Skin epidermis (tissue), 12 donors: Measurements from ENCODE around the gene C11orf16.
"Not testable (repeated sequence)": the region's sequence is repeated elsewhere in the genome, so short reads cannot be mapped to it uniquely, and the experiment has no call there.

Experiments used
- H3K27ac ChIP-seq, 21 experiments: fragments of 200-600 bp; sonication (generic) in 11 of 21; one replicate each; pipeline ENCODE4 v1.5.0; 2020; ENCODE audit warnings: mild to moderate bottlenecking in 3 of 21, inconsistent platforms in 2 of 21, moderate library complexity in 2 of 21
- H3K4me3 ChIP-seq, 7 experiments: fragments of 200-600 bp; sonication (generic) in 2 of 7; one replicate each; pipeline ENCODE4 v1.5.0; 2020; ENCODE audit warnings: inconsistent platforms in 2 of 7, mild to moderate bottlenecking in 2 of 7, moderate library complexity in 1 of 7

C11orf16 gene

DNA sequence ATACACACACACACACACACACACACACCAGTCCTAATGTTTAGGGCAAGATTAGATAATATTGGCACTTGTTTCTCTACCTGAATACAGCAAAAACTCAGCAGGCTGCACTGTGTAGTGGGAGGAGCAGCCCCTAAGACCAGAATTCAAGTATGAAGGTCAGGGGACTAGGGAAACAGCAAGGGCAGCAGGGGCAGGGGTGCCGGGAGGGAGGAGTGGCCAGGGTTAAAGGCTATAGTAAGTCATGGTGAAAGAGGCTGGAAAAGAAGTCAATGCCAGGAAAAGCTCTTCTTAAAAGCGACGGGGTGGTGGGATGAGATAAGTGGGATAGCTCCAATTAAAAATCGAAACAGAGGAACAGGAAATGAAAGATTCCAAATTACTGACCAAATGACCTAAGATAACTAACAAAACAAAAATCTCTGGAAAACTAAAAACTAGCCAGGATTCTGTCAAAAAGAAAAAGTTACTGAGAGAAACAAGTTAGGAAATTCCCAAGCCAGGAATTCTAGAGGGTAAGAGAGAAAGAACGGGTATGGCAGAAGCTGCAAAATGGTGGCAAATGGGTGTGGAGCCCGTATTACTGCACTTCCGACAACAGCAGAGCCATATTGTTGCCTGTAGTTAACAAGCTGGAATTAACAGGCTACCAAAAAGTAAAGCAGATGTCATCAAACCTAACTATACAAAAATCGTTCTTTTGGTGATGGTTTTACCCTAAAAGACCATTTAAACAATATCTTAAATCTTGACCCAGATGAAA is 8.8 kb upstream of the C11orf16 start:
- Histone ChIP-seq H3K4me3 (no peak overlapping the region), H3K27ac (no peak overlapping the region)

DNA sequence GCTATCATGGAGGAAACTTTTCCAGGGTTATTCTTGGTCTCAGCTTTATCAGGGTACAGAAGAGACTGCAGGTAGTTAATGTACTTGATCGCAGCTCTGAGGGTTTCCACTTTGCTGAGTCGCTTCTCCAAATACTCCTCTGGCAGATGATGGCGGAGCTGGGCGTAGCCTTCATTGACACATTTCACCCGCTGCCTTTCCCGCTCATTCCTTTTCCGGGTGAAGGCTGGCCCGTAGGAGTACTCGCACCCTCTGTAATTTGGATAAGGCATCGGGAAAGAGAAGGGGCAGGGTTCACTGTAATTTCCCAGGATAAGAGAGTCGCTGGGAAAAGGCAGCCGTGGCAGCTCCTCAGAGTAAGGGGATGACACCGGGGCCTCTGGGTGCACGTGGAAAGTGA is 4.9 kb upstream of the C11orf16 start:
- no peak overlapping the region for H3K4me3 ChIP-seq

GRCh38 chr11:8937159-8937558 is 4.4 kb upstream of the C11orf16 start:
- no peak overlapping the region for H3K4me3 ChIP-seq
- no peak overlapping the region for H3K27ac ChIP-seq

More for the DNA sequence above, 4.9 kb upstream of the C11orf16 start:
- no peak overlapping the region for H3K27ac ChIP-seq

GRCh38 chr11:8935789-8936188 is 3.0 kb upstream of the C11orf16 start:
- H3K4me3 ChIP-seq, H3K27ac ChIP-seq: not testable (repeated sequence)

GRCh38 chr11:8934742-8935488 is 2.2 kb upstream of the C11orf16 start:
- H3K4me3 ChIP-seq: no peak overlapping the region
- no peak overlapping the region for H3K27ac ChIP-seq

GRCh38 chr11:8933931-8934330 is 1.2 kb upstream of the C11orf16 start:
- Histone ChIP-seq H3K27ac (no peak overlapping the region), H3K4me3 (no peak overlapping the region)

- no peak overlapping the region for H3K27ac ChIP-seq
- H3K4me3 ChIP-seq: no peak overlapping the region
These were observed 2.1 kb downstream of the C11orf16 start for GRCh38 chr11:8930456-8931175.

DNA sequence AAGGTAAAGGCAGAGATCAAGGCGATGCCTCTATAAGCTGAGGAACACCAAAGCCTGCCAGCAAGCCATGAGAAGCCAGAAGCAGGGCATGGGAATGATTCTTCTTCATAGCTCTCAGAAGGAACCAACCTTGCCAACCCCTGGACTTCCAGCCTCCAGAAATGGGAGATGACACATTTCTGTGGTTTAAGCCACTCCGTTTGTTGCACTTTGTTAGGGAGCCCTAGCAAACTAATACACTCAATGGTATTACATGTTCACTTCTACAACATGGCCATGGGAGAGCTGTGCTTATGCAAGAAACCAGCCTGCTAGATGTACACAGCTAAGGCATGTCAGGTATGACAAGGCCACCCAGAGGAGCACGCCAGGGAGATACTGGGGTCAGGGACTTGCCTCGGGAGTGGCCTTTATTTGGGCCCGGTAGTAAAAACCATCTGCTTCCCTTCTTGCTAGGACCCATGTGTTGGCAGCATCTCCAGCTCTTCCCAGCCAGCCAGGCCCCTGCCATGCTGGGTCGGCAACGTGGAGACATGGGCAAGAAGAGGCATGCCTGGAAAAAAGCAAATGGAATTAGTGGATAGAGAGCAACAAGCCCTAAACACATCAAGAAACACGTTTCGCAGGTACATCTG is 3.6 kb downstream of the C11orf16 start:
- Histone ChIP-seq H3K27ac (no peak overlapping the region), H3K4me3 (no peak overlapping the region)

- H3K27ac ChIP-seq: no peak overlapping the region
- no peak overlapping the region for H3K4me3 ChIP-seq
These were observed 4.5 kb downstream of the C11orf16 start for GRCh38 chr11:8928205-8928604.

- Histone ChIP-seq H3K4me3 (no peak overlapping the region), H3K27ac (no peak overlapping the region)
These were observed 5.5 kb downstream of the C11orf16 start for GRCh38 chr11:8927233-8927632.

GRCh38 chr11:8926236-8926635 is 6.5 kb downstream of the C11orf16 start:
- no peak overlapping the region for H3K27ac ChIP-seq
- H3K4me3 ChIP-seq: no peak overlapping the region

DNA sequence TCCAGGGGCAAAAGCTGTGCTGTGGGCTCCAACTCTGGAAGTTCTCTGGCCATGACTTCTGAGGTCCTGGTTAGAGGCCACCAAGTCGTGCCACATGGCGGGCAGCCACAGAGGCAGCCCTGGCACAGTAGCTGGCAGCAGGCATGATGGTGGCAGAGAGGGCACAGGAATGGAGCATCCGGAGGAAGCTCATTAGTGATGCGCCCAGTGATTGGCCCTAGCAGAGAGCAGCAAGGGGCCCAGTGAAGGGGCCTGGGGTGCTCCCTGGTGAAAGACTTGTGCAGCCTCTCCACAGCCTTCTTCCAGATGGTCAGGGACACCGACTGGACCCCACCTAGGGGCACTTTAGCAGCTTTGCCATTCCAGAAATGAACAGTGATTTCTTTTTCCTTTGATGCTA is 7.0 kb downstream of the C11orf16 start:
- Histone ChIP-seq H3K27ac (no peak overlapping the region), H3K4me3 (no peak overlapping the region)

DNA sequence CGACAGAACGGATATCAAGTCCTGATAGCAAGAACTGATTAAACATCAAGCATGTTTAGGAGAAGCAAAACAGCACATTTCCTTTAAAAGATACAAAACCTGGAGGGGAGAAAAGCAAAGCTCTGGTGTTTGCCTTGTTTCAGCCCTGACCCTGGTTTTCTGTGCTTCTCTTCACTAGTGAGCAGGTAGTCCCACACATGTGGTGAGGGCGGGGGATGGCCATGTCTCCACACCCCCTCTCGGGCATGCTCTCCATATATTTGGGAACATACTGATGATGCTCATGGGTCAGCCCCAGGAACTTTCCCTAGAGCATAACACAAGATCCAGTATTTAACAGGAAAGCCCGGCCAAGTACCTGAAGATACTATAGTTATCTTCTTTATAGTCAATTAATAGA is 10.1 kb downstream of the C11orf16 start:
- no peak overlapping the region for H3K27ac ChIP-seq
- H3K4me3 ChIP-seq: no peak overlapping the region

- Histone ChIP-seq H3K4me3 (no peak overlapping the region), H3K27ac (peak overlapping the region in 12 of 21 experiments; percentile 4 to 75 (median 50))
These were observed 15.5 kb downstream of the C11orf16 start for GRCh38 chr11:8917157-8917825.

DNA sequence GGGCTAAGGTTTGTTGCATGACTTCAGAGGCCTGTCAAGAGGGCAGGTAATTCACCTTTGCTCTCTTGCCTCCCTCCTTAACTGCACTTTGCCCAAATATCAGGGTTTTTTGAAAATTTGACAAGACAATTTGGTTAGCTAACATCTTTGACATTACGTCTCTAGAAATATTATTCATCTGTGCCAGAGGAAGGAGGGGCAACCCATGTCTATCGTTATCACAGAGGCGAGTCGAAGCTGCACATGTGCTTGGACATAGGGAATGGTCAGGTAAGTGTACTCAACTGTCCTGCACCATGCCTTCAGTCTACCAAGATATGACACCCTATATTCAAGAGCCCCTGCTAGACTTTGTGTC is 18.1 kb downstream of the C11orf16 start:
- H3K27ac ChIP-seq: peak overlapping the region in 11 of 21 experiments; percentile 9 to 82 (median 65)
- H3K4me3 ChIP-seq: peak overlapping the region in 2 of 7 experiments; percentile 8

DNA sequence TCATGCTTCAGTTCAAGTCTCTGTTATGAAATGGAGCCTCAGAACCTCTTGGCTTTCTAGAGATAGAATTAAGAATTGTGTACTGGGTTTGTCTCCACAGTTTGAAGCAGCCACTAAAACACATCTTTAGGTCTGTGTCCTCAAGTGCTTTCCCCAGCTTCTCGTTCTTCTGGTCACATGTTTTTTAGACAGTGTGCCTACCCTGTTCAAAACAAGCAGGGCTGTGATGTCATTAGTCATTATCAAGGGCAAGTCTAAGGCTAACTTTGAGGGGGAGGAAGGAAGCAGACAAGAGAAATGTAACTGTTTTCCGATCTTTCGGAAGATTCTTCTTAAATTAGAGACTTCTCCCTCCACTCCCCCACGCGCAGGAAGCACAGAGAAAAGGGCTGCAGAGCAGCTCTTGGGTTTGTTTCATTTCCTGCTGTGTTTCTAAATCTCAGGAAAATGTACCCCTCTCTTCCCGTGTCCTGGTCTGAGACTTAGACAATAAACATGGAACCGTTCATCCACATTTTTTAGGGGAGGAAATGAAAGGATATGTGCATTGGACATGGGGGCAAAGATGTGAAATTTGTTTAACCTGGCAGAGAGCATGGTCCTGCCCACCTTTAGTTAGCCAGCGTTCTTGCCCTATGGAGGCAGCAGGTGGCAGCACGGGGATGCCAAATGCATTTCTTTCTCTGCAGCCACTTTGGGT is 18.6 kb downstream of the C11orf16 start:
- H3K4me3 ChIP-seq: peak overlapping the region in 3 of 7 experiments; percentile 8 to 11 (median 8)

DNA sequence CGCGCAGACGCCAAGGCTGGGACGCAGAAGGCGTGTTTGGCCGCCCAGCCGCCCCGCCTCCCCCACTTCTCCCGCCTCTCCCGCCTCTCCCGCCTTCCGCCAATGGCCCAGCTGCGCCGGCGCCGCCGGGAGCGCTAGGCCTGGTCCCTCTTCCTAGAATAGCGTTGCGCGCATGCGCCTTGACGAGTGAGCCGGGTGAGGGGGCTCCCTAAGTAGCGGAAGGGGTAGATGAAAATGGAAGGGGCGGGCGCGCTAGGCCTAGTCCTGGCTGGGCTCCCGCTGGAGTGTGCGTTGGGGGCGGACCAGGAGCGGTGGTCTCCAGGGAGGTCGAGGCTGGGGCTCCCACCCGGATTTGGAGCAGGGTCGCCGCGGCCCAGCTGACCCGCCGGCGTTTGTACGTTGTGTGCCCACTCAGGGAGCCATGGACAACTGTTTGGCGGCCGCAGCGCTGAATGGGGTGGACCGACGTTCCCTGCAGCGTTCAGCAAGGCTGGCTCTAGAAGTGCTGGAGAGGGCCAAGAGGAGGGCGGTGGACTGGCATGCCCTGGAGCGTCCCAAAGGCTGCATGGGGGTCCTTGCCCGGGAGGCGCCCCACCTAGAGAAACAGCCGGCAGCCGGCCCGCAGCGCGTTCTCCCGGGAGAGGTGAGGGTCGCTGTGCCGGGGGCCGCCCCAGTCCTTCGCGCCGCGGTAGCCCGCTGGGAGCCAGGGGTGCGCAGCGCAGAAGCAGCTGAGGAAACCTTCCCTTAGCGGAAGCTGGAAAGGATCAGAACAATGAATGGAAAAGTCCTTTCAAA is 21.5 kb downstream of the C11orf16 start, which contains the start of gene AKIP1:
AKIP1 (plus strand) TSS at position 161 of the 795 bp plus-strand sequence; CDS start at position 422, 261 bp downstream.
- Histone ChIP-seq H3K27ac (peak within 1 kb of the TSS; percentile 56 to 98 (median 88)), H3K4me3 (peak within 1 kb of the TSS; percentile 76 to 88 (median 81))

More for the DNA sequence above, 18.6 kb downstream of the C11orf16 start:
- H3K27ac ChIP-seq: peak overlapping the region in 20 of 21 experiments; percentile 1 to 82 (median 57)

GRCh38 chr11:8910649-8911026 is 22.1 kb downstream of the C11orf16 start:
- Histone ChIP-seq H3K27ac (peak overlapping the region in 18 of 21 experiments; percentile 67 to 98 (median 89)), H3K4me3 (peak overlapping the region; percentile 76 to 88 (median 81))
